HG02588 (cell line): ENCODE measurements around the gene FAM181B.

ENCODE experiments used
- ATAC-seq: cut with Tn5 transposase; IDR thresholded peaks from one replicate; pipeline ENCODE4 v1.9.1; 2021; ENCODE audit warnings: mild to moderate bottlenecking, moderate library complexity; ENCODE audit not compliant: unreplicated experiment

The FAM181B gene

GRCh38 chr11:82686211-82686610 lies 47.5 kb downstream of the FAM181B start:
- no peak for ATAC-seq

DNA sequence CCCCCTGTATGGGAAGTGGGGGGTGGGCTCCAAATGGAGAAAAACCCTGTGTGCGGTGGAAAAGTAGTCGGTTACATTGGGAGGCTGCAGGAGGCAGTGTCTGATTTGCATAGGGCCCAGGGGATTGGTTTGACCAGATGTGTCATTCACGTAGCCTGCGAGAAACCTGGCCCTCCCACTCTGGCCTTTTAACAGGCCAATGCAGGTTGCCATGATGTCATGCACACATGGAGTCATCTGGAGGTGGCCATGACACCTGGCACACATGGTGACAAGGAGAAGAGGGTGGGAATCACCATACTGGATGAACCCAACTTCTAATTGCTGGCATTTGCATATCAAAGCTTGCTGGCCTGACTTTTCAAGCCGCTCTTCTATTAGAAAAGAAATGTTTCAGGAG lies 50.6 kb downstream of the FAM181B start:
- ATAC-seq: no peak

DNA sequence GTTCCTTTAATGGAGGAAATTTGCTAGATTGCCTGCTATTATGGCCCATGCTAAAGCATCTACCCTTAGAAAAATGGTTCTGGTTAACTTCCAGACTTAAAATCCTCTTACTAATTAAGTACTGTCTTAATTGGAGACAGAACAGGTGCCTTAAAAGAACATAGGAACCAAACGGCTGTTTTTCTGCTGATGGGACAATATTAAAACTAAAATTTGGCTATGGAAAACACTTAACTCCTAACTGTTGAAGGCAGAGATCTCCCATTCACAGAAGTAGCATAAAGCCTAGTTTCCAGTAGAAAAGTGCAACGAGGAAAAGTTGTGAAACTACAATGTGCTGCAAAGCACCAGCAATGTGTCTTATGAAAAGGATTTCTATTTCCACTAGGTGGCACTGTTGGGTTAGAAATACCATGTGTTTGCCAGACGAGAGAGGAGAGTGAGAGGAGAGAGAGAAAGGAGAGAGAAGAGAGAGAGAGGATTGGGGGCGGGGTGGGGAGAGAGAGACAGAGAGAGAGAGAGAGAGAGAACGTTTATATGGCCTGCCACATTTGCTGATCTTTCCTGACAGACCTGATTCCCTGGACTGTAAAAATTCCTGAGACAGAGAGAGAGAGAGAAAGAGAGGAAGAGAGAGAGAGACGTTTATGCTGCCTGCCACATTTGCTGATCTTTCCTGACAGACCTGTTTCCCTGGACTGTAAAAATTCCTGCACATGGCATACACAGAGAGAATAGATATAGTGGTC lies 51.5 kb downstream of the FAM181B start:
- no peak for ATAC-seq

DNA sequence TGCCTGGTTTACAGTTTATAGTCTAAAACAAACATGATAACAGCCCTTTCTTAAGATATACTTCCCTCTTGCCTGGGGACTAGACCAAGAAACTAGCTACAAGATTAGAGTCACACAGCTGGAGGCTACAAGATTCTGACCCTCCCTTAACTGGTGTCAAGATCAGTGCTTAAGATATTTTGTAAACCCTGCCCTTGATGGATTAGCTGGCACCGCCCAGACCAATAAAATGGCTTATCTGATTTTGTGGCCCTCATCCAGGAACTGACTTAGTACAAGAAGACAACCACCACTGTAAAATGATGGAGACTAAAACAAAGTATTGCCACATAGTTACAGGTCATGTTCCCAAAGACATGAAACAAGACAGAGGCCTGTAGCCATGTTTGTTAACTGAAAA lies 53.4 kb downstream of the FAM181B start:
- no peak for ATAC-seq
